Endothelial cell of umbilical vein (primary cell): ENCODE measurements around the gene PGLYRP1. TPM values are rescaled to one million over a fixed set of nuclear protein-coding genes. Genes with fewer than 3 reads are reported as not detected.

Experiments
- BruUV-seq: library from RNA; stranded (reverse); fragments of 400-500 nt; replicated peaks from 2 replicates; lab custom pipeline; 2021; lab: Mats Ljungman, UMichigan
- CTCF ChIA-PET: fragments of 300-600, 350-600 bp; sonication (Branson Sonifier 250); formaldehyde crosslinking; loops from one replicate; lab custom pipeline; 2021; ENCODE audit warnings: antibody characterized with exemption, inconsistent platforms; lab: Charles Lee
- POLR2A ChIA-PET: fragments of 300-600, 350-600 bp; sonication (Branson Sonifier 250); formaldehyde crosslinking; loops from one replicate; lab custom pipeline; 2021; ENCODE audit warnings: antibody characterized with exemption, inconsistent platforms; lab: Charles Lee
- DNase-seq: peaks from one replicate; pipeline ENCODE4 v3.0.0-alpha.2; 2011; ENCODE audit warnings: low read depth, low spot score
- FAIRE-seq: peaks from 2 replicates; lab custom pipeline; 2011; peaks lifted over from hg19 to GRCh38; lab: Jason Lieb, UNC
- H2AFZ ChIP-seq: 2 replicates; pipeline ENCODE4 v1.6.0; 2012; ENCODE audit warnings: low read depth, low read length, control low read depth, inconsistent platforms
- H3K27ac ChIP-seq: 2 replicates; pipeline ENCODE4 v1.5.1; 2011; ENCODE audit warnings: low read depth, mild to moderate bottlenecking, control low read depth, low read length, moderate library complexity; ENCODE audit not compliant: insufficient read depth
- H3K27me3 ChIP-seq, 2 experiments: 2 replicates each; pipeline versions ENCODE4 v1.6.0 to v1.6.1; 2011; ENCODE audit warnings: low read length in 2 of 2, mixed read lengths in 1 of 2; ENCODE audit not compliant: control insufficient read depth in 2 of 2, insufficient read depth in 2 of 2
- H3K36me3 ChIP-seq, 2 experiments: 2 replicates in 1 of 2; 3 replicates in 1 of 2; pipeline ENCODE4 v1.5.1; 2011; ENCODE audit warnings: low read length in 2 of 2, mild to moderate bottlenecking in 1 of 2, moderate library complexity in 1 of 2; ENCODE audit not compliant: control insufficient read depth in 2 of 2, insufficient read depth in 2 of 2; ENCODE audit errors: extremely low read depth in 1 of 2
- H3K4me1 ChIP-seq: 3 replicates; pipeline ENCODE4 v1.5.1; 2011; ENCODE audit warnings: mild to moderate bottlenecking, low read length; ENCODE audit not compliant: control insufficient read depth, insufficient read depth; ENCODE audit errors: extremely low read depth
- H3K4me2 ChIP-seq: 2 replicates; pipeline ENCODE4 v1.6.1; 2011; ENCODE audit warnings: low read length, control low read depth, mixed read lengths; ENCODE audit not compliant: insufficient read depth
- H3K4me3 ChIP-seq, 3 experiments: fragments of 200-600 bp in 1 of 3; sonication (generic), shearing (Covaris generic) in 1 of 3; replicated peaks in 1 of 3; 2 replicates each; pipeline ENCODE4 v1.5.1; 2011 to 2016; ENCODE audit warnings: control low read depth in 3 of 3, low read length in 3 of 3, mild to moderate bottlenecking in 2 of 3, inconsistent platforms in 1 of 3, low read depth in 1 of 3, moderate library complexity in 1 of 3; ENCODE audit not compliant: insufficient read depth in 1 of 3
- H3K79me2 ChIP-seq: 2 replicates; pipeline ENCODE4 v1.6.0; 2012; ENCODE audit warnings: low read length, inconsistent platforms; ENCODE audit not compliant: control insufficient read depth, insufficient read depth
- H3K9ac ChIP-seq: replicated peaks from 2 replicates; pipeline ENCODE3; 2011; ENCODE audit warnings: low read length, control low read depth; ENCODE audit not compliant: insufficient read depth; ENCODE audit errors: extremely low read depth
- H3K9me1 ChIP-seq: replicated peaks from 3 replicates; pipeline ENCODE4 v1.6.0; 2011; ENCODE audit warnings: mild to moderate bottlenecking, low read length; ENCODE audit not compliant: control insufficient read depth, insufficient read depth; ENCODE audit errors: extremely low read depth
- H3K9me3 ChIP-seq: replicated peaks from 2 replicates; pipeline ENCODE4 v1.5.1; 2012; ENCODE audit warnings: low read length, inconsistent platforms; ENCODE audit not compliant: control insufficient read depth, insufficient read depth
- H4K20me1 ChIP-seq: replicated peaks from 2 replicates; pipeline ENCODE3; 2011; ENCODE audit warnings: mild to moderate bottlenecking, low read length; ENCODE audit not compliant: control insufficient read depth, insufficient read depth; ENCODE audit errors: extremely low read depth
- EZH2 ChIP-seq: IDR thresholded peaks from 2 replicates; pipeline ENCODE4 v1.6.1; 2012; ENCODE audit warnings: borderline replicate concordance, low read depth, mild to moderate bottlenecking, moderate library complexity, low read length, inconsistent platforms; ENCODE audit not compliant: severe bottlenecking
- FOS ChIP-seq: IDR thresholded peaks from 2 replicates; pipeline ENCODE4 v1.6.1; 2011; ENCODE audit warnings: mild to moderate bottlenecking, low read length, moderate library complexity, borderline replicate concordance; ENCODE audit not compliant: insufficient read depth
- GATA2 ChIP-seq: IDR thresholded peaks from 2 replicates; pipeline ENCODE4 v1.7.0; 2011; ENCODE audit warnings: low read depth, mild to moderate bottlenecking, moderate library complexity, mixed read lengths, low read length; ENCODE audit not compliant: insufficient read length, insufficient read depth
- JUN ChIP-seq: IDR thresholded peaks from 2 replicates; pipeline ENCODE4 v1.6.1; 2011; ENCODE audit warnings: borderline replicate concordance, low read depth; ENCODE audit not compliant: insufficient read length, insufficient read depth
- MYC ChIP-seq: IDR thresholded peaks from one replicate; pipeline ENCODE4 v1.6.1; 2011; ENCODE audit warnings: mild to moderate bottlenecking, low read depth, low read length
- POLR2A ChIP-seq: IDR thresholded peaks from 2 replicates; pipeline ENCODE4 v1.6.1; 2012; ENCODE audit warnings: low read depth, mild to moderate bottlenecking, control low read depth, low read length
- POLR2AphosphoS5 ChIP-seq: IDR thresholded peaks from 2 replicates; pipeline ENCODE4 v1.6.1; 2012; ENCODE audit warnings: low read depth, mild to moderate bottlenecking, control low read depth, low read length, moderate library complexity; ENCODE audit not compliant: insufficient read depth
- dilution Hi-C: fragments of 300-500 bp; cut with MboI; formaldehyde crosslinking; loops from one replicate; pipeline ENCODE4 v1.15.0; 2019; ENCODE audit warnings: low sequenced_read_pairs; ENCODE audit not compliant: extremely low pct_ligation_motif_present
- intact Hi-C: fragments of 100-400 bp; cut with micrococcal nuclease; formaldehyde crosslinking; loops from one replicate; pipeline ENCODE4 v1.10.0; 2022
- polyA plus RNA-seq, 4 experiments: library from polyadenylated mRNA; depleted of rRNA in 3 of 4; stranded (reverse) in 3 of 4; unstranded in 1 of 4; fragments of >200 nt; gene quantifications; 2 replicates each; pipeline versions ENCODE4 v1.2.1 to v1.2.3, GENCODE V29; 2011 to 2012; ENCODE audit warnings: missing spikeins in 1 of 4
- total RNA-seq: library from RNA; stranded (reverse); gene quantifications from 2 replicates; pipeline ENCODE4 v1.2.3, GENCODE V29; 2021
- TF ChIP-seq, protein P1 (sequence below), 2 donors: IDR thresholded peaks; 1 replicate in 1 of 2; 2 replicates in 1 of 2; pipeline ENCODE4 v1.5.1; 2011; ENCODE audit warnings: low read length in 2 of 2, mild to moderate bottlenecking in 2 of 2, moderate library complexity in 2 of 2, control low read depth in 1 of 2, inconsistent platforms in 1 of 2, low read depth in 1 of 2; ENCODE audit not compliant: insufficient read depth in 1 of 2; ENCODE audit errors: extremely low read depth in 1 of 2
- TF ChIP-seq, protein P2 (sequence below): IDR thresholded peaks from 2 replicates; pipeline ENCODE4 v1.6.1; 2011; ENCODE audit not compliant: insufficient read depth, insufficient read length

Gene PGLYRP1
- total and polyA plus RNA-seq, 2 donors (not counting 3 experiments of a cell fraction or from before 2014, with no cell fraction given), result not detected

- no peak for DNase-seq
- dilution Hi-C loops, result no loop called here
- Histone ChIP-seq H3K27me3 (peaks cover 13 to 43% of the 10 kb centered on the region in 2 experiments), H4K20me1 (no peaks in the 10 kb centered on the region), H3K4me1 (no peaks in the 10 kb centered on the region), H3K4me2 (no peak overlapping the region), H2AFZ (no peak overlapping the region), H3K4me3 (no peak overlapping the region), H3K27ac (no peak overlapping the region), H3K79me2 (no peaks in the 10 kb centered on the region), H3K36me3 (no peaks in the 10 kb centered on the region), H3K9me3 (no peaks in the 10 kb centered on the region), H3K9ac (no peak overlapping the region), H3K9me1 (no peaks in the 10 kb centered on the region)
- no TSS peak for BruUV-seq
- no peak for FAIRE-seq
- TF ChIP-seq FOS (no peak), JUN (no peak)
- TF ChIP-seq, protein P1, sequence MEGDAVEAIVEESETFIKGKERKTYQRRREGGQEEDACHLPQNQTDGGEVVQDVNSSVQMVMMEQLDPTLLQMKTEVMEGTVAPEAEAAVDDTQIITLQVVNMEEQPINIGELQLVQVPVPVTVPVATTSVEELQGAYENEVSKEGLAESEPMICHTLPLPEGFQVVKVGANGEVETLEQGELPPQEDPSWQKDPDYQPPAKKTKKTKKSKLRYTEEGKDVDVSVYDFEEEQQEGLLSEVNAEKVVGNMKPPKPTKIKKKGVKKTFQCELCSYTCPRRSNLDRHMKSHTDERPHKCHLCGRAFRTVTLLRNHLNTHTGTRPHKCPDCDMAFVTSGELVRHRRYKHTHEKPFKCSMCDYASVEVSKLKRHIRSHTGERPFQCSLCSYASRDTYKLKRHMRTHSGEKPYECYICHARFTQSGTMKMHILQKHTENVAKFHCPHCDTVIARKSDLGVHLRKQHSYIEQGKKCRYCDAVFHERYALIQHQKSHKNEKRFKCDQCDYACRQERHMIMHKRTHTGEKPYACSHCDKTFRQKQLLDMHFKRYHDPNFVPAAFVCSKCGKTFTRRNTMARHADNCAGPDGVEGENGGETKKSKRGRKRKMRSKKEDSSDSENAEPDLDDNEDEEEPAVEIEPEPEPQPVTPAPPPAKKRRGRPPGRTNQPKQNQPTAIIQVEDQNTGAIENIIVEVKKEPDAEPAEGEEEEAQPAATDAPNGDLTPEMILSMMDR (IDR thresholded peaks at IDR 0.05; ENCODE audit: extremely low read depth in 1 of 2, insufficient read depth in 1 of 2, low read depth in 1 of 2, low read length in 2 of 2), result no peak
- TF ChIP-seq, protein P2, sequence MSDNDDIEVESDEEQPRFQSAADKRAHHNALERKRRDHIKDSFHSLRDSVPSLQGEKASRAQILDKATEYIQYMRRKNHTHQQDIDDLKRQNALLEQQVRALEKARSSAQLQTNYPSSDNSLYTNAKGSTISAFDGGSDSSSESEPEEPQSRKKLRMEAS, result no peak
- ChIA-PET CTCF (interaction anchor here (2.2 kb wide), 1 partner anchor 28 kb away, joined by 11 read pairs; no protein-coding TSS in a partner anchor), POLR2A (no interaction called here)
- intact Hi-C loops, result no loop called here
Measured at GRCh38 chr19:46056536-46056935, 33.7 kb upstream of the PGLYRP1 start.

DNA sequence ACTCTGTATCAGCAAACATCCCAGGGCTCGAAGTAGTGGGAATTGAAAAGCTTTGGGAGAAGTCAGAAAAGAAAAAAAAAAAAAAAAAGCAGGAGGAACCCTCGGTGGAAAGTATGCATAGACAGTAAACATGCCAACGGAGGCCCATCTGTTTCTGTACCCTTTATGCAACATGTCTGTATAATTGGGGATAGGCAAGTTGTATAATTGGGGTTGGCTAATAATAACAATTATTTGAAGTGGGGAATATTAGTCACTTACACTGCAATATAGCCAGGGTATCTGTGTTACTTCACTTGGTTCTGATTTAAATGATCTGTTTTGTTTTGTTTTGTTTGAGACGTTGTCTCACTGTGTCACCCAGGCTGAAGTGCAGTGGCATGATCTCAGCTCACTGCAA lies 30.0 kb upstream of the PGLYRP1 start:
- Histone ChIP-seq H3K9me3 (no peaks in the 10 kb centered on the region), H3K9me1 (no peaks in the 10 kb centered on the region), H3K79me2 (no peaks in the 10 kb centered on the region), H3K4me2 (no peak overlapping the region), H3K4me3 (no peak overlapping the region), H3K36me3 (no peaks in the 10 kb centered on the region), H3K27me3 (peaks cover 14 to 37% of the 10 kb centered on the region in 2 experiments), H3K27ac (no peak overlapping the region), H3K4me1 (no peaks in the 10 kb centered on the region), H4K20me1 (no peaks in the 10 kb centered on the region), H2AFZ (no peak overlapping the region), H3K9ac (no peak overlapping the region)
- dilution Hi-C loops, result no loop called here
- TF ChIP-seq, protein P2, result no peak
- TF ChIP-seq POLR2AphosphoS5, result no peak
- TF ChIP-seq GATA2, result no peak
- TF ChIP-seq FOS, result no peak
- no peak for TF ChIP-seq JUN
- TF ChIP-seq, protein P1 (IDR thresholded peaks at IDR 0.05; ENCODE audit: extremely low read depth in 1 of 2, insufficient read depth in 1 of 2, low read depth in 1 of 2, low read length in 2 of 2), result no peak
- no peak for TF ChIP-seq EZH2
- TF ChIP-seq MYC, result no peak
- TF ChIP-seq POLR2A, result no peak
- ChIA-PET POLR2A (interaction anchor here (0.6 kb wide), 1 partner anchor 57 kb away, joined by 3 read pairs; no protein-coding TSS in a partner anchor), CTCF (interaction anchor here (2.8 to 4.3 kb wide), 2 partner anchors 16 to 24 kb away, joined by 6 to 32 read pairs; no protein-coding TSS in a partner anchor)
- FAIRE-seq (no peak), DNase-seq (no peak)
- BruUV-seq, result no TSS peak
- intact Hi-C loops, result no loop called here
